ENCODE data around the gene MEP1A. TPM values are rescaled to one million over a fixed set of nuclear protein-coding genes. Genes with fewer than 3 reads are reported as not detected.

The MEP1A gene
- total RNA-seq, 4 donors from 2014 or later: not detected

DNA sequence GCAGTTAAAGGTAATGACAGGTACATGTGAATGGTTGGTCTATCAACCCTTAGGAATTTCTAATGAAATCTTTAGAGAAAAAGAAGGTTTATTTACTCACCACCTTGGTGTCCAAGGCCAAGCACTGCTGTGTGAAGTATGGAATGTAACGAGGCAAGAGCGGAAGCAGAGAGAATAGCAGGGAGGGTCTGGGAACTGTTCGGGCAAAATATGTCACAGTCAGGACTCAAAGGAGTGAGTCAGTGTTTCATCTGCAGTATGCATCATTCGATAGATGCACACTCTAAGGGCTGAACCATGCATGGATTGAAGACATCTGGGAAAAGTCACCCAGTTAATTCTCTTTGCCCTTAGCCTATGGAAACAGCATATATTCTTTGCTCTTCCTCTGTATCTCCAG, 95.4 kb downstream of the MEP1A start:
- no peak for TF ChIP-seq CTCF (IDR thresholded peaks at IDR 0.05)
- ATAC-seq (ENCODE audit: low FRiP score) (no peak), DNase-seq (ENCODE audit: low spot score) (no peak)

Other genes starting within 250 kb of the MEP1A start
- gene CYP39A1, start 140.6 kb upstream of the MEP1A start, total RNA-seq: 10 to 100 TPM in 1 of 4 donors, 1 to 10 TPM in 3; 2.8 to 13.1 (median 5.4) TPM
- gene SLC25A27, start 140.4 kb upstream of the MEP1A start, total RNA-seq: 10 to 100 TPM; 10.1 to 39.6 (median 27.9) TPM
- 1 to 10 TPM in 1 of 4 donors, under 1 TPM in 3; 0.12 to 1.6 (median 0.59) TPM for gene TDRD6, start 105.5 kb upstream of the MEP1A start, total RNA-seq
- gene PLA2G7, start 58.0 kb upstream of the MEP1A start, total RNA-seq: 10 to 100 TPM in 1 of 4 donors, 1 to 10 TPM in 3; 1.0 to 24.4 (median 3.2) TPM
- gene ANKRD66, start 46.5 kb upstream of the MEP1A start, total RNA-seq: not detected
- 100 to 1,000 TPM in 1 of 4 donors, 10 to 100 TPM in 3; 29.7 to 324 (median 74.1) TPM for gene ADGRF5, start 128.5 kb downstream of the MEP1A start, total RNA-seq
- gene ADGRF1, start 248.9 kb downstream of the MEP1A start, total RNA-seq: not detected

Measured in omental fat pad (tissue), 4 donors.